Astrocyte of the spinal cord (primary cell): ENCODE data around the gene PMEL.

ENCODE experiments used
- DNase-seq: peaks from one replicate; pipeline ENCODE4 v3.0.0; 2011; ENCODE audit warnings: low read depth, low spot score
- H3K4me3 ChIP-seq: 2 replicates; pipeline ENCODE4 v1.5.1; 2011; ENCODE audit warnings: low read depth, mild to moderate bottlenecking, low read length, moderate library complexity
- in situ Hi-C: cut with HindIII; loops from 2 replicates; pipeline ENCODE4 v1.10.0; 2017; ENCODE audit warnings: low sequenced_read_pairs
- TF ChIP-seq, protein P1 (sequence below): IDR thresholded peaks from 2 replicates; pipeline ENCODE4 v1.5.1; 2012; ENCODE audit warnings: low read depth, mild to moderate bottlenecking, low read length, inconsistent platforms

PMEL gene

DNA sequence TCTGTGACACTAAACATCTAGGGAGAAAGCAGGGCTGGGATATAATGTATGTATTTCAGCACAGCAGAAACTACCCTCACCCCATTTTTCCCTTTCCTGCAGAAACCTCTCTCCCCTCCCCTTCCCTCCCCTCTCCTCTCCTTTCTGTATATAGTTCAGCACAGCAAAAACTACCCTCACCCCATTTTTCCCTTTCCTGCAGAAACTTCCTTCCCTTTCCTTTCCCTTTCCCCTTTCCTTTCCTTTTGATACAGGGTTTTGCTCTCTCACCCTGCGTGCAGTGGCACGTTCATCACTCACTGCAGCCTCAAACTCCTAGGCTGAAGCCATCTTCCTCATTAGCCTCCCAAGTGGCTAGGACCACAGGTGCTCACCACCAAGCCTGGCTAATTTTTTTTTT lies 2.1 kb downstream of the PMEL start:
- DNase-seq = no peak
- TF ChIP-seq, protein P1, sequence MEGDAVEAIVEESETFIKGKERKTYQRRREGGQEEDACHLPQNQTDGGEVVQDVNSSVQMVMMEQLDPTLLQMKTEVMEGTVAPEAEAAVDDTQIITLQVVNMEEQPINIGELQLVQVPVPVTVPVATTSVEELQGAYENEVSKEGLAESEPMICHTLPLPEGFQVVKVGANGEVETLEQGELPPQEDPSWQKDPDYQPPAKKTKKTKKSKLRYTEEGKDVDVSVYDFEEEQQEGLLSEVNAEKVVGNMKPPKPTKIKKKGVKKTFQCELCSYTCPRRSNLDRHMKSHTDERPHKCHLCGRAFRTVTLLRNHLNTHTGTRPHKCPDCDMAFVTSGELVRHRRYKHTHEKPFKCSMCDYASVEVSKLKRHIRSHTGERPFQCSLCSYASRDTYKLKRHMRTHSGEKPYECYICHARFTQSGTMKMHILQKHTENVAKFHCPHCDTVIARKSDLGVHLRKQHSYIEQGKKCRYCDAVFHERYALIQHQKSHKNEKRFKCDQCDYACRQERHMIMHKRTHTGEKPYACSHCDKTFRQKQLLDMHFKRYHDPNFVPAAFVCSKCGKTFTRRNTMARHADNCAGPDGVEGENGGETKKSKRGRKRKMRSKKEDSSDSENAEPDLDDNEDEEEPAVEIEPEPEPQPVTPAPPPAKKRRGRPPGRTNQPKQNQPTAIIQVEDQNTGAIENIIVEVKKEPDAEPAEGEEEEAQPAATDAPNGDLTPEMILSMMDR = no peak
- in situ Hi-C loops = no loop called here
- no peak overlapping the region for H3K4me3 ChIP-seq

DNA sequence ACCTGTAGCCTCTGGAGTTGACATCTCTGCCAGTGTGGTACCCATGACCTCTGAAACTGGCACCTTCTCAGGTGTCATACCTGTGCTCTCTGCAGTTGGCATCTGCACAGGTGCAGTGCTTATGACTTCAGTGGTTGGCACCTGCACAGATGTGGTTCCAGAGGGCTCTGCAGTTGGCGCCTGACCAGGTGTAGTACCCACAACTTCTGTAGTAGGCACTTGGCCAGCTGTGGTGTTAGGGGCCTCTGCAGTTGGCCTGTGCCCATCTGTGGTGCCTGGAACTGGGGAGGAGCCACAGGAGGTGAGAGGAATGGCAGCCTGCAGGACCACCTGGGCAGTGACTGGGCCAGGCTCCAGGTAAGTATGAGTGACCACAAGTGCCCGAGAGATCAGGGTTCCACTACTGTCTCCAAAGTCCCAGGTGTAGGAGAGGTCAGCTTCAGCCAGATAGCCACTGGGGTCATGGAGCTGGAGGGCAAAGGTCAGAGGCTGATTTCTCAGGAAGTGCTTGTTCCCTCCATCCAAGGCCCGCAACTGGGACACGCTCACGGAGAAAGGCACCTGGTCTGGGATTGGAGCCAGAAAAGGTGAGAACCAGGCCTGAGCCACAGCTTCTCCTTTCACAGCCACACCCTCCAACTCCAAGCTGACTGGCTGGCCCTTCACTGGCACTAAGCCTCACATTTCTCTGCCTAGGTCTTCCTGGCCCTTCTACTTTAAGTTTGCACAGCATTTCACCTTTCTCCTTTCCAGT lies 8.6 kb downstream of the PMEL start:
- TF ChIP-seq, protein P1 = no peak
- in situ Hi-C loops = no loop called here
- no peak overlapping the region for H3K4me3 ChIP-seq
- no peak for DNase-seq

DNA sequence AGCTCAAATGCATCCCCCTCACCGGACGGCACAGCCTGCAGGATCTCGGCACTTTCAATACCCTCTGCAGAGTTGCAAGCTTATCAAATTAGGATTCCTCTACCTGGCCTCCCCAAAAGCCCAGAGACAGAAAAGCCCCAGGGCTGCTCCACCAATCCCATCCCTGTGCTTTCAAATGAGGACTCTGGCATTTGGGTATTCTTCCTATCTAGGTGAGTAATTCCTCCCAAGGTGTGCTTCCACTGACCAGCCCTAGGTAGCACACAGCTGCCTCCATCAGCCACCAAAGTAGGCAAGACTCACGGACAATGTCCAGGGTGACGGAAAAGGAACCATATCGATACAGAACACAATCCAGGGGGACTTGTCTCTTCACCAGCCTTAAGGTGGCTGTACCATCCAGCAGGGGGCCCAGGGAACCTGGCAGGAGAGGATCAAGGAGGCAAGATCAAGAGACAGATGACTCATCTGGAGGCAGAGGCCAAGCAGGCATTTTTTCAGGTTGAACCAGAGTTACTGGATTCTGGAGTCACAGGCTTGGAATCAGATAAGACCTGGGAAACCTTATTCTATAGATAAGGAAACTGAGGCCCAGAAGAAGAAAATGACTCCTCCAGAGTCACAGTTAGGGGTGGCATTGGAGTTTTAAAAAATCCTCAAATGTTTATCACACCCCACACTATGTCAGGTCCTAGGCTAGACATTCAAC lies 9.9 kb downstream of the PMEL start:
- H3K4me3 ChIP-seq = no peak overlapping the region
- in situ Hi-C loops = no loop called here
- TF ChIP-seq, protein P1 = peak; percentile 50
- DNase-seq = peak; percentile 46

DNA sequence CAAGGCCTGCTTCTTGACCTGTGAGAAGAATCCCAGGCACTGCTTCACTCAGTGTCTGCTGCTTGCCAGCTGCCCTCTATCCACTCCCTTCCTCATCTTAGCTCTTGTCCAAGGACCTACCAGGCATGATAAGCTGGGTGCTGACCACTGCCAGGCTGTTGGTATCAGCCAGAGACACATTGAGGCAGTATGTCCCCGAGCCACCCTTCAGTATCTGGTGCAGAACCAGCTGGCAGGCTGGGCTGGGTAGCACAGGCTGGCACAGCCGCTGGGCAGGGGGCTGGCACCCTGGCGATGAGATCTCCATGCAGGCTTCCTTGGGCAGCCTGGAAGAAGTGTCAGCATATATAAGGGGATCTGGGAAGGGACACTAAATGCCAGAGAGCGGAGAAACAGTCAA lies 10.5 kb downstream of the PMEL start:
- no peak for DNase-seq
- in situ Hi-C loops = no loop called here

DNA sequence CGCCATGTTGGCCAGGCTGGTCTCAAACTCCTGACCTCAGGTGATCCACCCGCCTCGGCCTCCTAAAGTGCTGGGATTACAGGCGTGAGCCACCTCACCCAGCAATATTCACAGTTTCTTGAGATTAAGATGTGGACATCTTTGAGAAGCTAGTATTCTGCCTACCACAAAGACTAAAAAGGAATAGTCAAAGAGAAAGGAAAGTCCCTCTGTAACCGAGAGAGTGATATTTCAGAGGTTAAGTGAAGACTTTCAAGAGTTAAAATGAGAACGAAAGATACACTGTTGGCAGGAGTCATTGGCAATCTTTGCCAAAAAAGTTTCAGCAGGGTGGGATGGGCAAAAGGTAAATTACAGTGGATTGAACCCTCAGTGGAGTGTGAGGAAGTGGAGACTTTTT lies 19.3 kb downstream of the PMEL start:
- TF ChIP-seq, protein P1 = no peak
- no peak overlapping the region for H3K4me3 ChIP-seq
- DNase-seq = no peak
- in situ Hi-C loops = no loop called here

More for the DNA sequence above, 10.5 kb downstream of the PMEL start:
- H3K4me3 ChIP-seq = no peak overlapping the region
- TF ChIP-seq, protein P1 = no peak

DNA sequence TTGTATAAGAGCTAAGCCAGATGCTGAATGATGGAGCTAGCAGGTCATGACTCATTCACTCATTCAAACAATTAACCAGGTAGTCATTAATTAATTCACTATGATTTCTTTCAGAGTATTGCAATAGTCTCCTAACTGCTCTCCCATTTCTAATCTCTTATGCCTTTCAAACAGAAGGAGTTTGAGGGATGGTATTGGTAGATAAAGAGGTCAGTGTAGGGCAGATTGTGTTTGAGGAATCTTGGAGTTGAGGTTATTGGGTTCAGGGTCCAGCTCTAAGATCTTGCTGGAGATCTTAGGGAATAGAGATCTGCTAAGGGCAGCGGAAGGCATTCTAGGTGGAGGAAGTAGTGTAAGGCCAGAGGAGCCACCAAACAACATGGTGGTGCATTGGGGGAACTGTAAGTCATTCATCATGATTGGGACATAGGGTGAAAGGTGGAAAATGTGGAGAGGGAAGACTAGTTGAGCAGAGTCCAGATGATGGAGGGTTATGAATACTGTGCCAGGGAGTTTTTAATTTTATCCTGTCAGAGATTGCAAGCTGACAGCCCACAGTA lies 23.2 kb downstream of the PMEL start:
- in situ Hi-C loops = no loop called here
- DNase-seq = no peak
- TF ChIP-seq, protein P1 = no peak
- no peak overlapping the region for H3K4me3 ChIP-seq
